ENCODE data around the gene SMPDL3B.

GRCh38 chr1:27894521-27894920, 40.3 kb upstream of the SMPDL3B start:
- TF ChIP-seq CTCF (optimal IDR thresholded peaks at IDR 0.05 in 1 of 3, IDR thresholded peaks at IDR 0.05 in 1 of 3, conservative IDR thresholded peaks at IDR 0.05 in 1 of 3; ENCODE audit: extremely low read depth in 1 of 3, insufficient read depth in 2 of 3, low read length in 3 of 3) (no peak), EZH2 (IDR thresholded peaks at IDR 0.05; ENCODE audit: low read length) (no peak)
